GM19025 (cell line): Measurements from ENCODE around the gene ABCC4.
"Not testable (repeated sequence)": the region's sequence is repeated elsewhere in the genome, so short reads cannot be mapped to it uniquely, and the experiment has no call there.

Experiments used
- ATAC-seq: cut with Tn5 transposase; IDR thresholded peaks from one replicate; pipeline ENCODE4 v1.9.1; 2021; ENCODE audit warnings: mild to moderate bottlenecking, low read depth, moderate library complexity; ENCODE audit not compliant: unreplicated experiment

Gene ABCC4

GRCh38 chr13:95298971-95299621 lies 2.2 kb downstream of the ABCC4 start:
- ATAC-seq = no peak

- ATAC-seq = no peak
Measured at GRCh38 chr13:95298169-95298965, 2.9 kb downstream of the ABCC4 start.

- no peak for ATAC-seq
Measured at GRCh38 chr13:95296326-95296925, 4.8 kb downstream of the ABCC4 start.

GRCh38 chr13:95295026-95295425 lies 6.2 kb downstream of the ABCC4 start:
- ATAC-seq = no peak

- ATAC-seq = no peak
Measured at GRCh38 chr13:95292622-95293021, 8.6 kb downstream of the ABCC4 start.

- ATAC-seq = not testable (repeated sequence)
Measured at GRCh38 chr13:95289901-95290300, 11.3 kb downstream of the ABCC4 start.

- no peak for ATAC-seq
Measured at GRCh38 chr13:95289020-95289444, 12.2 kb downstream of the ABCC4 start.

- no peak for ATAC-seq
Measured at GRCh38 chr13:95284436-95284835, 16.8 kb downstream of the ABCC4 start.

GRCh38 chr13:95279016-95279415 lies 22.2 kb downstream of the ABCC4 start:
- ATAC-seq = no peak

GRCh38 chr13:95276037-95276505 lies 25.2 kb downstream of the ABCC4 start:
- no peak for ATAC-seq

GRCh38 chr13:95275322-95276036 lies 25.8 kb downstream of the ABCC4 start:
- no peak for ATAC-seq

- ATAC-seq = not testable (repeated sequence)
Measured at GRCh38 chr13:95273592-95274132, 27.6 kb downstream of the ABCC4 start.

GRCh38 chr13:95272076-95272475 lies 29.2 kb downstream of the ABCC4 start:
- ATAC-seq = not testable (repeated sequence)

- no peak for ATAC-seq
Measured at GRCh38 chr13:95269756-95270155, 31.5 kb downstream of the ABCC4 start.

- ATAC-seq = not testable (repeated sequence)
Measured at GRCh38 chr13:95268343-95269065, 32.7 kb downstream of the ABCC4 start.

- no peak for ATAC-seq
Measured at GRCh38 chr13:95267662-95268342, 33.4 kb downstream of the ABCC4 start.

GRCh38 chr13:95264225-95264624 lies 37.0 kb downstream of the ABCC4 start:
- no peak for ATAC-seq

GRCh38 chr13:95262837-95263384 lies 38.3 kb downstream of the ABCC4 start:
- ATAC-seq = no peak

GRCh38 chr13:95261956-95262355 lies 39.3 kb downstream of the ABCC4 start:
- ATAC-seq = no peak
